Neural cell (in vitro differentiated cells): ENCODE results near the gene UCK2.

Source experiments
- CTCF ChIP-seq: fragments of 450-650 bp; IDR thresholded peaks from 2 replicates; pipeline ENCODE4 v1.5.1; 2014; ENCODE audit warnings: antibody characterized with exemption, mild to moderate bottlenecking, moderate library complexity; ENCODE audit not compliant: poor library complexity, severe bottlenecking
- EP300 ChIP-seq: fragments of 450-650 bp; conservative IDR thresholded peaks from 2 replicates; pipeline ENCODE4 v1.6.1; 2014; ENCODE audit warnings: antibody characterized with exemption, mild to moderate bottlenecking, moderate library complexity; ENCODE audit not compliant: poor library complexity, severe bottlenecking
- EZH2 ChIP-seq: fragments of 200-600, 300-800 bp; shearing (Covaris generic), sonication (generic); IDR thresholded peaks from 2 replicates; pipeline ENCODE4 v1.6.1; 2014; ENCODE audit warnings: antibody characterized with exemption, low read length, borderline replicate concordance, mild to moderate bottlenecking; ENCODE audit not compliant: insufficient read depth, poor library complexity, severe bottlenecking

- TF ChIP-seq EP300 (no peak), CTCF (no peak), EZH2 (no peak)
These were observed 75.2 kb downstream of the UCK2 start for GRCh38 chr1:165902565-165902964.
